ENCODE results near the gene HMGA1.
"Not testable (repeated sequence)": the region's sequence is repeated elsewhere in the genome, so short reads cannot be mapped to it uniquely, and the experiment has no call there.

- TF ChIP-seq, protein P1, sequence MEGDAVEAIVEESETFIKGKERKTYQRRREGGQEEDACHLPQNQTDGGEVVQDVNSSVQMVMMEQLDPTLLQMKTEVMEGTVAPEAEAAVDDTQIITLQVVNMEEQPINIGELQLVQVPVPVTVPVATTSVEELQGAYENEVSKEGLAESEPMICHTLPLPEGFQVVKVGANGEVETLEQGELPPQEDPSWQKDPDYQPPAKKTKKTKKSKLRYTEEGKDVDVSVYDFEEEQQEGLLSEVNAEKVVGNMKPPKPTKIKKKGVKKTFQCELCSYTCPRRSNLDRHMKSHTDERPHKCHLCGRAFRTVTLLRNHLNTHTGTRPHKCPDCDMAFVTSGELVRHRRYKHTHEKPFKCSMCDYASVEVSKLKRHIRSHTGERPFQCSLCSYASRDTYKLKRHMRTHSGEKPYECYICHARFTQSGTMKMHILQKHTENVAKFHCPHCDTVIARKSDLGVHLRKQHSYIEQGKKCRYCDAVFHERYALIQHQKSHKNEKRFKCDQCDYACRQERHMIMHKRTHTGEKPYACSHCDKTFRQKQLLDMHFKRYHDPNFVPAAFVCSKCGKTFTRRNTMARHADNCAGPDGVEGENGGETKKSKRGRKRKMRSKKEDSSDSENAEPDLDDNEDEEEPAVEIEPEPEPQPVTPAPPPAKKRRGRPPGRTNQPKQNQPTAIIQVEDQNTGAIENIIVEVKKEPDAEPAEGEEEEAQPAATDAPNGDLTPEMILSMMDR (IDR thresholded peaks at IDR 0.05) = not testable (repeated sequence)
- not testable (repeated sequence) for TF ChIP-seq POLR2AphosphoS5, POLR2A (IDR thresholded peaks at IDR 0.05)
These were observed 32.5 kb downstream of the HMGA1 start for GRCh38 chr6:34269132-34269531.

Measured in suprapubic skin (tissue), 4 donors.